ENCODE data around the gene OR2M4.
"Not testable (repeated sequence)": the region's sequence is repeated elsewhere in the genome, so short reads cannot be mapped to it uniquely, and the experiment has no call there.

DNA sequence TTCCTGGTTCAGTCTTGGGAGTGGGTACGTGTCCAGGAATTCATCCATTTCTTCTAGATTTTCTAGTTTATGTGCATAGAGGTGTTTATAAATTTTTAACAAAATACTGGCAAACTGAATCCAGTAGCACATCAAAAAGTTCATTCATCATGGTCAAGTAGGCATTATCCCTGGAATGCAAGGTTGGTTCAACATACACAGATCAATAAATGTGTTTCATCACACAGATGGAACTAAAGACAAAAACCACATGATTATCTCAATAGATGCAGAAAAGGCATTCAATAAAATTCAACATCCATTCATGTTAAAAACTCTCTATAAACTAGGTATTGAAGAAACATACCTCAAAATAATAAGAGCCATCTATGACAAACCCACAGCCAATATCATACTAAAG, 28.1 kb downstream of the OR2M4 start:
- TF ChIP-seq EZH2 (IDR thresholded peaks at IDR 0.05; ENCODE audit: insufficient read depth, poor library complexity, severe bottlenecking); EZH2phosphoT487 (IDR thresholded peaks at IDR 0.05; ENCODE audit: insufficient read depth, low read depth): not testable (repeated sequence)
